HepG2 (cell line): ENCODE data around the gene KAT6B. TPM values are rescaled to one million over a fixed set of nuclear protein-coding genes. Genes with fewer than 3 reads are reported as not detected.

Experiments used
- ATAC-seq: fragments of 200-7000 bp; cut with Tn5 transposase; 3 replicates; pipeline ENCODE4 v1.9.1; 2020; ENCODE audit warnings: mild to moderate bottlenecking, moderate library complexity
- BruUV-seq: library from RNA; stranded (reverse); fragments of 400-500 nt; replicated peaks from 2 replicates; lab custom pipeline; 2021; lab: Mats Ljungman, UMichigan
- CTCF ChIA-PET: fragments of 300-600 bp; formaldehyde crosslinking; extraction: SDS; loops from one replicate; lab custom pipeline; 2021; ENCODE audit warnings: low total read pairs, inconsistent platforms, low intra/inter-chr PET ratio; lab: Yijun Ruan, JAX
- POLR2A ChIA-PET: fragments of 350-600 bp; sonication (Branson Sonifier 250); formaldehyde crosslinking; loops from one replicate; lab custom pipeline; 2020; ENCODE audit warnings: antibody characterized with exemption, inconsistent platforms; lab: Yijun Ruan, JAX
- DNase-seq: peaks from one replicate; pipeline ENCODE4 v3.0.0-alpha.2; 2015; ENCODE audit warnings: low spot score
- FAIRE-seq: peaks from 3 replicates; lab custom pipeline; 2011; peaks lifted over from hg19 to GRCh38; lab: Jason Lieb, UNC
- H2AFZ ChIP-seq: one replicate; pipeline ENCODE4 v1.6.1; 2011; ENCODE audit warnings: low read length, inconsistent platforms
- H3K27ac ChIP-seq: fragments of 300-600 bp; 3 replicates; pipeline ENCODE4 v1.8.0; 2011; ENCODE audit warnings: mixed run types, mild to moderate bottlenecking, mixed read lengths, low read length, inconsistent platforms; ENCODE audit not compliant: insufficient read depth; ENCODE audit errors: extremely low read length
- H3K27me3 ChIP-seq, 2 experiments: fragments of 200-600 bp in 1 of 2; 2 replicates in 1 of 2; 3 replicates in 1 of 2; pipeline versions ENCODE4 v1.6.0 to v1.8.0; 2011; ENCODE audit warnings: low read length in 2 of 2, mild to moderate bottlenecking in 2 of 2, moderate library complexity in 2 of 2, inconsistent platforms in 1 of 2; ENCODE audit not compliant: insufficient read depth in 2 of 2, control insufficient read depth in 1 of 2
- H3K36me3 ChIP-seq, 2 experiments: fragments of 200-600 bp in 1 of 2; replicated peaks in 1 of 2; 2 replicates in 1 of 2; 3 replicates in 1 of 2; pipeline versions ENCODE4 v1.5.1 to v1.8.0; 2011; ENCODE audit warnings: low read length in 2 of 2, inconsistent platforms in 1 of 2; ENCODE audit not compliant: insufficient read depth in 2 of 2, control insufficient read depth in 1 of 2
- H3K4me1 ChIP-seq: 2 replicates; pipeline ENCODE4 v1.5.1; 2012; ENCODE audit warnings: low read length, inconsistent platforms; ENCODE audit not compliant: insufficient read depth
- H3K4me2 ChIP-seq: 2 replicates; pipeline ENCODE4 v1.6.0; 2011; ENCODE audit warnings: low read depth, low read length, inconsistent platforms
- H3K4me3 ChIP-seq, 3 experiments: fragments of 200-600 bp in 1 of 3; sonication (generic), shearing (Covaris generic) in 1 of 3; replicated peaks in 1 of 3; 2 replicates each; pipeline ENCODE4 v1.5.1; 2011 to 2016; ENCODE audit warnings: low read length in 3 of 3, inconsistent platforms in 2 of 3, low read depth in 2 of 3, mild to moderate bottlenecking in 2 of 3, control low read depth in 1 of 3, mixed read lengths in 1 of 3; ENCODE audit not compliant: insufficient read depth in 1 of 3
- H3K79me2 ChIP-seq: one replicate; pipeline ENCODE4 v1.6.1; 2011; ENCODE audit warnings: low read length, inconsistent platforms; ENCODE audit not compliant: insufficient read depth
- H3K9ac ChIP-seq: 2 replicates; pipeline ENCODE4 v1.6.0; 2011; ENCODE audit warnings: mild to moderate bottlenecking, low read depth, low read length, inconsistent platforms; ENCODE audit not compliant: insufficient read depth
- H3K9me3 ChIP-seq: 2 replicates; pipeline ENCODE4 v1.5.1; 2012; ENCODE audit warnings: mild to moderate bottlenecking, low read length
- H4K20me1 ChIP-seq: 2 replicates; pipeline ENCODE4 v1.6.0; 2011; ENCODE audit warnings: inconsistent platforms, mild to moderate bottlenecking, low read length, moderate library complexity; ENCODE audit not compliant: insufficient read depth
- CC2D1A ChIP-seq: sonication (generic); formaldehyde crosslinking; IDR thresholded peaks from 2 replicates; pipeline ENCODE4 v1.8.1; 2023; ENCODE audit warnings: mild to moderate bottlenecking, missing genetic modification reagents
- YEATS4 ChIP-seq: sonication (generic); formaldehyde crosslinking; IDR thresholded peaks from 2 replicates; pipeline ENCODE4 v1.4.0; 2020; ENCODE audit warnings: missing genetic modification reagents, borderline replicate concordance
- ZNF224 ChIP-seq: sonication (generic); formaldehyde crosslinking; IDR thresholded peaks from 2 replicates; pipeline ENCODE4 v1.5.0; 2020; ENCODE audit warnings: mild to moderate bottlenecking, missing genetic modification reagents
- ZNF251 ChIP-seq: sonication (generic); formaldehyde crosslinking; IDR thresholded peaks from 2 replicates; pipeline ENCODE4 v1.9.0; 2021; ENCODE audit warnings: mild to moderate bottlenecking, missing genetic modification reagents
- ZNF704 ChIP-seq: sonication (generic); formaldehyde crosslinking; IDR thresholded peaks from 2 replicates; pipeline ENCODE4 v1.8.1; 2023; ENCODE audit warnings: mild to moderate bottlenecking, inconsistent platforms, moderate library complexity, missing genetic modification reagents, borderline replicate concordance
- ZNF724P ChIP-seq: sonication (generic); formaldehyde crosslinking; IDR thresholded peaks from 2 replicates; pipeline ENCODE4 v1.8.0; 2022; ENCODE audit warnings: missing genetic modification reagents, borderline replicate concordance
- WGBS: methylation state at CpG from one replicate; pipeline ENCODE4 v1.1.6; 2017; ENCODE audit warnings: low lambda C conversion rate; 5-methylcytosine and 5-hydroxymethylcytosine counted together
- in situ Hi-C: cut with HindIII; loops from 2 replicates; pipeline ENCODE4 v1.10.0; 2017; ENCODE audit warnings: low pct_unique_long_range_greater_than_20kb; ENCODE audit not compliant: extremely low pct_ligation_motif_present
- intact Hi-C: fragments of 100-400 bp; cut with micrococcal nuclease; formaldehyde crosslinking; loops from one replicate; pipeline ENCODE4 v1.10.0; 2022; ENCODE audit not compliant: unreplicated experiment
- polyA plus RNA-seq, 8 experiments: library from polyadenylated mRNA; depleted of rRNA in 3 of 8; stranded (reverse) in 7 of 8; unstranded in 1 of 8; fragments of >200 nt; fragmentation: Illumina TruSeq in 4 of 8; extraction: Trizol in 4 of 8; gene quantifications; 2 replicates each; pipeline versions ENCODE4 v1.2.1 to v1.2.3, GENCODE V29; 2011 to 2016; ENCODE audit warnings: low read depth in 4 of 8, missing spikeins in 1 of 8, mixed read lengths in 1 of 8; ENCODE audit not compliant: insufficient read depth in 1 of 8
- total RNA-seq, 5 experiments: library from RNA; depleted of rRNA; stranded (reverse); fragments of >200 nt; fragmentation: Illumina TruSeq; extraction: Trizol; gene quantifications; 2 replicates each; pipeline ENCODE4 v1.2.3, GENCODE V29; 2016; ENCODE audit warnings: low read depth in 1 of 5
- TF ChIP-seq, protein P1 (sequence below): sonication (generic); formaldehyde crosslinking; IDR thresholded peaks from 2 replicates; pipeline ENCODE4 v1.4.0; 2020; ENCODE audit warnings: missing genetic modification reagents

Gene KAT6B
- total and polyA plus RNA-seq, 2 of the 13 experiments (the other 11 are each of a cell fraction or from before 2014, with no cell fraction given) = 3.0 to 9.5 TPM

- intact Hi-C loops = no loop called here
These were observed 123.7 kb downstream of the KAT6B start for GRCh38 chr10:74949843-74950765.

More at GRCh38 chr10:74949843-74950765, 123.7 kb downstream of the KAT6B start:
- no TSS peak for BruUV-seq
- FAIRE-seq = no peak
- H3K27ac ChIP-seq = no peak overlapping the region
- no peaks in the 10 kb centered on the region for H4K20me1 ChIP-seq
- H3K79me2 ChIP-seq = peaks cover 2% of the 10 kb centered on the region
- CTCF ChIA-PET = no interaction called here
- peaks cover 45% of the 10 kb centered on the region for H3K4me1 ChIP-seq
- no peak overlapping the region for H3K9ac ChIP-seq
- POLR2A ChIA-PET = no interaction called here
- TF ChIP-seq ZNF704 (CRISPR knock-in tag) (no peak), ZNF724P (no peak), YEATS4 (CRISPR knock-in tag) (no peak), ZNF224 (no peak), CC2D1A (CRISPR knock-in tag) (no peak), ZNF251 (no peak)
- TF ChIP-seq, protein P1, sequence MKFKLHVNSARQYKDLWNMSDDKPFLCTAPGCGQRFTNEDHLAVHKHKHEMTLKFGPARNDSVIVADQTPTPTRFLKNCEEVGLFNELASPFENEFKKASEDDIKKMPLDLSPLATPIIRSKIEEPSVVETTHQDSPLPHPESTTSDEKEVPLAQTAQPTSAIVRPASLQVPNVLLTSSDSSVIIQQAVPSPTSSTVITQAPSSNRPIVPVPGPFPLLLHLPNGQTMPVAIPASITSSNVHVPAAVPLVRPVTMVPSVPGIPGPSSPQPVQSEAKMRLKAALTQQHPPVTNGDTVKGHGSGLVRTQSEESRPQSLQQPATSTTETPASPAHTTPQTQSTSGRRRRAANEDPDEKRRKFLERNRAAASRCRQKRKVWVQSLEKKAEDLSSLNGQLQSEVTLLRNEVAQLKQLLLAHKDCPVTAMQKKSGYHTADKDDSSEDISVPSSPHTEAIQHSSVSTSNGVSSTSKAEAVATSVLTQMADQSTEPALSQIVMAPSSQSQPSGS = no peak
- in situ Hi-C loops = no loop called here
- WGBS = 98% methylated on average over 8 of the region's 8 CpGs
- no peaks in the 10 kb centered on the region for H3K27me3 ChIP-seq
- ATAC-seq = no peak
- H3K36me3 ChIP-seq = no peaks in the 10 kb centered on the region
- H3K4me2 ChIP-seq = no peak overlapping the region
- no peak for DNase-seq
- no peaks in the 10 kb centered on the region for H3K9me3 ChIP-seq
- H2AFZ ChIP-seq = no peak overlapping the region
- H3K4me3 ChIP-seq = no peak overlapping the region
